ENCODE results near the gene MRPL40.

The MRPL40 gene

GRCh38 chr22:19432133-19432851 is at the start of gene MRPL40:
TSS of gene MRPL40 (plus strand) at chr22:19432545. CDS start at chr22:19432555, 10 bp downstream.
- peak; percentile 72 to 79 for DNase-seq

DNA sequence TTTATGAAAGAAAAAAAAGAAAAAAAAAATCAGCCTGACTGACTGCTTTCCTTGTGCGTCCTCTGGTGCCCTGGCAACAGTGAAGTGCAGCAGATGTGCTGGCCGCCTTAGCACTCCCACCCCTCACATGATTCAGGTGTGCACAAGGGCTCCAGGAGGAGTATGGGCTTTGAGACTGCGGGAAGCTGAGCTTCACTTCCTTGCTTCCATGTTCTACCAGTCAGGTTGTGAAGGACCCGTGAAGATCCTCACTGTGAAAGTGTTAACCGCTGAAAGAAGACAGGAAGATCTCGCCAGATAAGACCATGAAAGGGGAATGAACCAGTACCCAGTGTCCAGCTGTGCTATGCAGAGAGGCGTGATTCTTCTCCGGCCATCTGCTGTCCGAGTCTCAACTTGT is 49.1 kb upstream of the MRPL40 start:
- no peak for DNase-seq

DNA sequence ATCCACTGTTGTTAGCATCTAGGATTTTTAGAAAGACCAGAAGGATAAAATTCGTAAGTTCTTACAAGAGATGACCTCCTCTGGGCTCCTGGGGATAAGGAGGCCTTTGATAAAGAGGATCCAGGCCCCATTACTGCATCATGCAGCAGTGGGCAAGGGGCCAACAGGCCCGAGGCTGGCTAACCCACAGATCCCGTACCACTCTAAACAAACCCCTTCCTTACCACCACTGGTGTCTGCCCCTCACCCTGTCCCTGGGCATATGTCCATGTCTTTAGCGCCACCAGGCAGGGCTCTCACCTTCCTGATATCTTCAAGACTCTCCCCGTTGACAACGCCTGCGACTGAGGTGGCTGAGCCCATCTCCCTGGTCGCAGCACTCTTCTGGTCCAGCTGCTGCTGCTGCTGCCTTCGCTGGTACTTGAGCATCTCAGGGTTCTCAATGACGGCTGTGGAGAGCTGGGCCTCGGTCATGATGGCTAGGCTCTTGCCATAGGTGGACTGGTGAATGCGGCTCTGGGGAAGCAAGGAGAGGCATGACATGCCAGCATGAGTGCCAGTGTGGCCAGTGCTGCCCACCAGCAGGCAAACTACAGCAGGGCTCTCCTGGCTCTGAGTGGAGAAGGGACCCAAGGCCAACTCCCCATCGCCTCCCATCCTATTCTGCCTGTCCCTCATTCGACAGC is 47.0 kb upstream of the MRPL40 start:
- no peak for DNase-seq

GRCh38 chr22:19386248-19386647 is 46.1 kb upstream of the MRPL40 start:
- DNase-seq: no peak

DNA sequence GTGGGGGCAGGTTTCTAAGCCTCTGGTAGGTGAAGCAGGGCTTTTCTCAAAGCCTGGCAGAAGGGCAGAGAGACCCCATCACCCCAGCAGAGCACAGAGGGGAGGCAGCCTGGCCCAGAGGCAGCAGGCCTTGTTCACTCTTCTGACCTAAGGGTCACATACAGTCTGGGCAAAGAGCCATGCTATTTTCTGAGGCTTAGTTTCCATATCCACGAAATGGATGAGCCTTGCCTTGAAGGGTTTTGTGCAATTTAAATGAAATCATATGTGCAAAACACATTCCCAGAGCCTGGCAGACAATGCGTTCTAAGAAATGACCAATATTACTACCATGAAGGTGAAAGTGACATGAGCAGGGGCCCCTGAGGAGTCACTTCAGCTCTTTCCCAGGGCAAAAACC is 45.3 kb upstream of the MRPL40 start:
- DNase-seq: no peak

GRCh38 chr22:19387575-19387974 is 44.8 kb upstream of the MRPL40 start:
- DNase-seq: no peak

GRCh38 chr22:19393704-19394103 is 38.6 kb upstream of the MRPL40 start:
- DNase-seq: no peak

DNA sequence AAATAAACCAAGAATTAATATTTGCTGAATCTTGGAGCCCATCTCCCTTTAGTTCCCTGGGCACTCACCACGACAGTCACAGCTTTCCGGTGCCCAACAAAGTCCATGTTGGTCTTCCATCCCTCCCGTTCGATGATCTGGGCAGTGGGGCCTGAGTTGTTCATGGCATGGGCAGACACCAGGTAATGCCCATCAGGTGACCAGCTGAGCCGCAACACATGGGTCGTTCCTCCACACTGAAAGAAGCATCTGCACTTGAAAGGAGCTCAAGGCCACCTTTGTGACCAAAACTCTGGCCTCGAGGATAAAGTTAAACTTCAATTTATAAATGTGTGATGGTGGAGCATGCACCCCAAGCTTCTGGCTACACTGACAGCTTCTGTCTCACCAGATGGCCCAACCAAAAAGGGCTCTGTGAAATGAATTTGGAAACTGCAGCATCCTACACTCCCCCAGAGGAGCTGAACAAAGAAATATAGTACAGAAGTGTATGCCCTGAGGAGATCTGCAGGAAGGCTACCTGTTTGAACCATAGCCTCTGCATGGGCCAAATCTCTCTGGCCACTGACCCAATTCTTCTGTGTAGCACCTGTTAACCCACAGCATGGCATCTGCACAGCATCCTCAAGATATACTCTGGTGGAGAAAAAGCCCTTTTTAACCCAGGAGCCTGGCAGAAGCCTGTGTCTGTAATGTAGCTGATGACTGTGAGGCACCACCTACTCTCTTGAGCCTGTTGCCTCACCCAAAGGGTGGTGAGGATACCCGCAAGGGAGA is 37.9 kb upstream of the MRPL40 start:
- DNase-seq: no peak

DNA sequence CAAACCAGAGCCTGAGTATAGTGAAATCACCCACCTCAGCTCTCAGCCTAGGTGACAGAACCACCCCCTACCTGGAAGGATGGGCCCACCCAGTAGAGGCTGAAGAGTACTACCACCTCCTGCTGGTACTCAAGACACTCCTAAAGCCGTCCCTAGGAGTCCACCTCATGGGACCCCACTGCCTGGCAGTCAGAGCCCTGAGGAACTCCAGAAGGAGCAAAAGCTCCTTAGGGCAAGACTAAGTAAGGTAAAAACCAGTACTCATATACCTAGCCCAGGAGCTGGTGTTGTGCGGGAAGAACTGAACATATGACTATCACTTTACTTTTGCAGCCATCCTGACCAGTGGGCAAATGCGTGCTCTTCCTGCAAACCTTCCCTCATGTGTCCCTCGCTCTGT is 37.1 kb upstream of the MRPL40 start:
- no peak for DNase-seq

- no peak for DNase-seq
Measured at GRCh38 chr22:19396561-19396933, 35.8 kb upstream of the MRPL40 start.

DNA sequence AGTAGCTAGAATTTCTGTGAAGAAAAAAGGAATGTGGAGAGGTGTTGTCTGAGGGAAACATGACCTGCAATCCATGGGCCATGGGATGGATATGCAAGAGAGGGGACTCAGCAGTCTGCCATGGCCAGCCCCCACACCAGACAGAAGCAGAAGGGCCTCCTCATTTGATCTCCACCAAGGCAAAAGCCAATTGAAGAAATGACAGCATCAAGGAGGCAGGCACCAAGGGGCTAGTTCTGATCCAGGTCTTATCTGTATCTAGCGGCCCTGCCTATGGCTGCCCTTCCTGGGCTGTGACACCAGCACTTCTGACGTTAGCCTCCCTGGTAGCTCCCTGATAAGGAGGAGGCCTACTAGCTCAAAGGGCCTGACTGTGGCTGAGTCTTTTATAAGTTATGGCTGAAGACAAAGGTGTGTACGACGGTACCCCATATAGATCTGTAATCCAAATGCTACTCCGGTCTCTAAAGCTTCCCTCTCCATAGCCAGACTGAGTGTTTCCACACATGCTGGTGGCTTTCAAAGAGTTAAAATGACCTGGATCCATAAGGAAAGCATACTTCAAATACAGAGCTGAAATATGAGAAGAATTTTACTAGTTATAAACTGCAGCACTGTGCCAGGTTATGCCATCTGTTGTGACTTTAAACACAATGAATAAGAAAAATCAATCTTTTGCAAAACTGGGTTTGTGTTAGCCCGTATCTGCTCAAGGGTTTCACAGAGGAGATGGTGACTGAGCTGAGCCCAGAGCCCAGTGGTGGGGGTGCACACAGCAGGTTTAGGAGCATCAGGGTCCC is 35.2 kb upstream of the MRPL40 start:
- DNase-seq: no peak

DNA sequence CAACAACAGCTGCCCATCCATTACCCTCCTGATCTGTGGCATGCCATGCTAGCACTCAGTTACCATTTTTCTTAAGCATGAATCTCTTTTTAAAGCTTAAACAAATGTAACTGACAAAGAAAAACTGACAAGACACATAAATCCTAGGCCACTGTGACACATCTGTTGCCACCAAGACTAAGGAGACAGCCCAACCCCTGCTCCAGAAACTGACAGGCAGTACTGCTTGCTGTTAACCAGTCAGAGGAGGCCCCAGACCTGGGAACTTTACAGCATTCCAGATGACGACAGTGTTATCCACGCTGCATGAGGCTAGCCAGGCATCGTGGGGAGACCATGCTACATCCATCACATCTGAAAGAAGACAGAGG is 34.6 kb upstream of the MRPL40 start:
- no peak for DNase-seq

- no peak for DNase-seq
Measured at GRCh38 chr22:19398206-19398605, 34.1 kb upstream of the MRPL40 start.

DNA sequence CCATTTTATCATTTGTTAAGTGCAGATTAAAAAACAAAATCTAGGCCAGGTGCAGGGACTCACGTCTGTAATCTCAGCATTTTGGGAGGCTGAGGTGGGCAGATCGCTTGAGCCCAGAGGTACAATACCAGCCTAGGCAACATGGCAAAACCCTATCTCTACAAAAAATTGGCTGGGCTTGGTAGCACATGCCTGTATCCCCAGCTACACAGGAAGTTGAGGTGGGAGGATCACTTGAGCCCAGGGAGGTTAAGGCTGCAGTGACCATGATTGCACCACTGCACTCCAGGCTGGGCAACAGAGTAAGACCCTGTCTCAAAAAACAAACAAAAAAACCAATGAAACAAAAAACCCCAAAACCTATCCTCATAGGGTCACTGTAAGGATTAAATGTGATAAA is 33.7 kb upstream of the MRPL40 start:
- no peak for DNase-seq

DNA sequence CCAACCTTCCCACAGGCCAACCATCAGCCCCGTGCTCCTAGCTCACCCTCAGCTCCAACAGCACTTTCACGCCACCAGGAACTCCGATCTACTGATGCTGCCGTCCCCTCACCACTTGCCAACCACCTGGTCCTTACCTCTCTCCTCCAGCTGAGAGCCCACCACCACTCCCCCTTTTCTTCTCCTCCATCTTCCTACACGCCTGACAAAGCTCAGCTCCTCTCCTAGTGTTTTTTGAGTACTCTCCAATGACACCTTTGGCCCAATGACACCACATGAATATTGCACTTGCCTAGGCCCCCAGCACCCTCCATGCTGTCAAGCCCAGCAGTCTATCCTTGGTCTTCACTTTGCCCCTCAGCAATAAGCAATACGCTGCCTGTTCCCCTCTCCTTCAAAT is 31.5 kb upstream of the MRPL40 start:
- DNase-seq: no peak

DNA sequence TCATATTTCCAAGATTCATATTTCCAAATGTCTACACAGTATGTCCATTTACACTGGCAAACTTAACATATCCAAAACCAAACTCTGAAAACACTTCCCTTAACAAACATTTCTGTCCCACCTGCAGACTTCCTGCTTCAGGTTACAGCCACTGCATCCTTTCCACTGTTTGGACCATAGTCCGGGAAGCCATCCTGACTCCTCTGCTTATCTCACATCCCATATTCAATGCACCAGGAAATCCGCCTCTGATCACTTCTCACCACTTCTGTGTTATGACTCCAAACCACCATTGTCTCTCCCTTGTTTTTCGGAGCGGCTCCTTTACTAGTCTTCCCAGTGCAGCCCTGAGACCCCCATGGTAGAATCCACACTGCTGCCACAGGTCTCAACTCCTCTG is 30.9 kb upstream of the MRPL40 start:
- DNase-seq: no peak

GRCh38 chr22:19402642-19403191 is 29.6 kb upstream of the MRPL40 start:
- no peak for DNase-seq

DNA sequence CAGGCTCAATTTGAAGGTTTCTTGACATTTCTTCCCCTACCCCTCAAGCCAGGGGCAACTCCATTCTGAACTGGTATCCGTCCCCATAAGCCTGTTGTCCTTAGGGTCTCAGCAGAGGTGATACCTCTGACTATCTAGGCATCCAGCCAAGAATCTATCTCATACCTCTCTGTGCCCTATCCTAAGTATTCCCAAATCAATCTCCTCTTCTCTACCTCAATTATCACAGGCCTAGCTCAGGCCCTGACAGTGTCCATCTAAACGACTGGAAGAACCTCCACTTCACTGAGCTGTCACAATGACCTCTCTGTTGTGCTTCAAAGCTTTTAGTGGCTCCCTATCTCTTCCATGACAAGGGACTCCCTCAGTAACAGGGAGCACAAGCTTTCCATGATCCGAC is 27.7 kb upstream of the MRPL40 start:
- no peak for DNase-seq

GRCh38 chr22:19405133-19405532 is 27.2 kb upstream of the MRPL40 start:
- no peak for DNase-seq

GRCh38 chr22:19405652-19406051 is 26.7 kb upstream of the MRPL40 start:
- DNase-seq: no peak

DNA sequence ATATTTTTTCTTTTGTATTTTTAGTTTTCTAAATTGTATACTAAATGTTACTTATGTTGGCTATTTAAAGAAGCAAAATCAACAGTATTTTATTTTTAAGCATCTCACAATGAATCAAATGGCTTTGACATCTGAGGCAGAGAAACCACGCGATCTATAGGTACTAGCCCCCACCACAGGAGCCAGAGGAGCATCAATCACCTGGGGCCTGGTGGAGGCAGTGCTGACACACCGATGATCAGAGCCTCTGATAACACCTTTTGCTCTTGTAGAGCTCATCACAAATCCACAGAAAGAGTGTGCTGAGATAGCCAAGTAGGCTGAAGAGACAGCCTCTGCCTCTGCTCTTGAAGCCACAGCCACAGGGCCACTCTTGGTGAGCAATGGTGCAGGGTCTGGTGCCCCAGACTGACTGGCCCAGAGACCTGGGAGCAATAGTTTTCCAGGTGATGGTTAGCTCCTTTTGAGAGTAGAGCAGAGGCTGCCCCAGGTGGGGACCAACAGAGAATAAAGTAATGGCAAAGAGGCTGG is 26.0 kb upstream of the MRPL40 start:
- no peak for DNase-seq

- no peak for DNase-seq
Measured at GRCh38 chr22:19406846-19407245, 25.5 kb upstream of the MRPL40 start.

Data from bone marrow (tissue), 2 donors.